ENCODE measurements around the gene HOXC6.
"Not testable (repeated sequence)": the region's sequence is repeated elsewhere in the genome, so short reads cannot be mapped to it uniquely, and the experiment has no call there.

Gene HOXC6

DNA sequence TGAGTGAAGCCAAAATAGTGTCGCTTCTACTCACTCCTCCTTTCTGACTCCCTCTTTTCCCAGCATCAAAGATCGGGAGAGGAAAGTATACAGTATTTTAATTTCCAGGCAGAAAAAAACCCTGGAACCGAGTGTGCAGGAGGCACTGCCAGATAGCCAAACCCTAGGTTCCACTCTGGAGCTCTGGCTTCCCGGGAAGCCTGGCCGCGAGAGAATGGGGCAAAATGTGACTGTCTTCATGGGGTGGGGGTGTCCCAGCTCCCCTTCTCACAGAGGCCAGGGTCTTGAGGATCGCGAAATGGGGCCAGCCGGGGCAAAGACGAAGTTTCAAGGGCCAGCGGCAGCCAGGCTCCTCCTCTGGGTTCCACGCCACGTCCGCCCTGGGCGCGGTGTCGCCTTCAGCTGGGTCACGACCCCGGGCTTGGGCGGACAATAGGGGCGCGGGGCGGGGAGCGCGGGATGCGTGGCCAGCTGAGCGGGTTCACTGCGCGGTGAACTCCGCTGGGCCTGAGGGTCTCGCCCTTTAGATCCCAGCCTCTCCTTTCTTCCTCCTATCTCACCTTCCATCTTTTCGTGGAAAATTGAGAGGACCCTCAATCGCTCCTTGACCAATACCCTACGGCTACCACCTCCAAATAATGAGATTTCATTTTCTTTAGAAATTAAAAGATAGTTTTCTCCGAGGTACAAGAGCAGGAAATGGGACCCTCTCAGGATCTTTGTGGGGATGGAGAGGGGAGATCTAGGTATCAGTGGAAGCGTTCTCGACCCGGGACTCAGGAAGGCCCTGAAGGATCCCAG is 32.1 kb downstream of the HOXC6 start:
- no peak for DNase-seq

DNA sequence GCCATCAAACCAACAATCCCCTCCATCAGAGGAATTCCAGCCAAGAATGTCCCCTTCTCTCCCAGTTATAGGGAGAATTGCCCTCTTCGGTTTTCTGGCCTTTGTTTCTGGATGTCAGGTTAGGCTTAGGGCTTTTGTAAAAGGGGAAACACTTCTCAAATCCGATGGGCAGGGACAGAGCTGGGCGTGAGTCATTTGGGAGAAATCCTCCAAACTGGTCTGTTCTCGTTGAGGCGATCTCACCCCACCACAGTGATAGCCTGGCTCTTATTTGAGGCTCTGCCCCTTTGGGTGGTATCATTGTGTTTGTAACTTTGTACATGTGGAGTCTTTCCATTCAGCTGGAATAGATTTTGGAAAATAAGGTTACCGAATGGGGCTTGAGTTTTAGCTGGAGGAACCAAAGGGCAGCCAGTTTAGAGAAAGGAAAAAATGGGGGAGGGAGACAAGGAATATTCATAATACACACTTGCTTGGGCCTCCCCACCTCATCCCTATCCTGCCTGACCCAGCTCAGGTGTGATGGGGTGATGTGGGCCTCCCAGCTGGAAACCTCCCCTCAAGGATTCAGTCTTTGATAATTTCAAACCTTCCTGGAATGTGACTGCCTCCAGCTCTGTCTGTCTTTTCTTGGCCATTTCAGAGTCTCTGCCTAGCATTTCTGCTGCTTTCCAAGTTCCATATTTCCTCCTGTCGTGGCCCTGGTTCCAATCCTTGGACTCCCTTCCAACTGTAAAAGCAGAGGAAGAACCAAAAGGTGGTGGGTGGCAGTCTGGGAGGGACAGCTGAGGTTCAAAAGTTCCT is 32.9 kb downstream of the HOXC6 start:
- no peak for DNase-seq

GRCh38 chr12:54065677-54066076 is 37.4 kb downstream of the HOXC6 start:
- DNase-seq: no peak

GRCh38 chr12:54066408-54066807 is 38.2 kb downstream of the HOXC6 start:
- no peak for DNase-seq

DNA sequence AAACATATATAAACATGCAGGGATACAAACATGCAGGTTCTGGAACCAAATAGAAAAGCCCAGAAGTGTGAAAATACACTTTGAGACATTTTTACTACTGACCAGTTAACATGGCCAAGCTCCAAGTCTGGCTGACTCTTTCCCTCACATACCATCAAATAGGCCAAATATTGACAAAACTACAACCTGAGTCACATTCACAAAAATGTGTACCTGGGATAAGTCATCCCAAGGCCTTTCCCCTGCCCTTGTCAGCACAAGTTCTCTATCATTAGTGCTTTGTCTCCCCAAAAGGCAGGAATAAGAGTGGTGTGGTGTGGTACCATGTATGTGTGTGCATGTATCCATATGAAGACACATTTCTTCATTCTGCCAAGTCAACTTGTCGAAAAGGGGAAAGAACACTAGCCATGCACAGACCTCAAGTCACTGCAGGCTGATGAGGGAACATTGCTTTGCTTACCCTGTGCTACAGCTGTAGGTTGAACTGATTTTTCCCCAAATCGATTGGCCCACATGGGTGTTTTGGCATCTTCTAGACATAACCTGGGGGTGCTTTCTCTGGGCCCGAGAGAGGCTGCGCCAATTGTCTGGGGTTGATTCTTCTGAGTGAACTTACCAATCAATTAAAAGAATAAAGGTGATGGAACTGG is 40.3 kb downstream of the HOXC6 start:
- DNase-seq: no peak

GRCh38 chr12:54071942-54072341 is 43.7 kb downstream of the HOXC6 start:
- no peak for DNase-seq

DNA sequence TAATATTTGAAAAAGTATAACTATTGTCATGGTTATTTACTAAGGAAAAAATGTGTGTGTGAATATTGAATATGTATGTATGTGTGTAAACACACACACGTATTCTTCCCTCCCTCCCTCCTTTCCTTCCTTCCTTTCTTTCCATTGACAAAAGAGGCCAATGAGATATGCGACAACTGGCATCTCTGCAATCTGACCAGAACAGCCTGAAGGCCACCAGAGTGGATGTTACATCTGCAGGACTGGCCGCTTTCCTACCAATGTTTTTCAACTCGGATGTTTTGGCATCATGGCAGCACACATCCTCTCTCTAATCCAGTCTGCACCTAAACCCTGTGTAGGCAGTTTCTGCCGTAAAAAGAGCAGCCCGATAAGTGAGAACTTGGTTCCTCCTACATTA is 46.1 kb downstream of the HOXC6 start:
- no peak for DNase-seq

- DNase-seq: no peak
Measured at GRCh38 chr12:54075409-54075808, 47.2 kb downstream of the HOXC6 start.

- no peak for DNase-seq
Measured at GRCh38 chr12:54075974-54076373, 47.7 kb downstream of the HOXC6 start.

GRCh38 chr12:54077843-54078242 is 49.6 kb downstream of the HOXC6 start:
- not testable (repeated sequence) for DNase-seq

- DNase-seq: not testable (repeated sequence)
Measured at GRCh38 chr12:54079115-54079514, 50.9 kb downstream of the HOXC6 start.

Data from activated gamma-delta T cell (primary cell).